M059J (cell line): Measurements from ENCODE around the gene SPHK2. TPM values are rescaled to one million over a fixed set of nuclear protein-coding genes. Genes with fewer than 3 reads are reported as not detected.

Experiments used
- total RNA-seq: library from RNA; depleted of rRNA; stranded (reverse); fragments of >200 nt; shearing (Covaris generic); gene quantifications from 2 replicates; pipeline ENCODE4 v1.2.3, GENCODE V29; 2014; rRNA removed

SPHK2 gene
- total RNA-seq, 1 experiment from 2014 or later = 5.4 TPM

Other genes starting within 250 kb of the SPHK2 start
- gene KDELR1, start 228.0 kb upstream of the SPHK2 start, total RNA-seq = 236 and 247 TPM in 2 replicates
- 0.42 and 1.2 TPM in 2 replicates for gene GRIN2D, start 225.8 kb upstream of the SPHK2 start, total RNA-seq
- 41.3 and 49.9 TPM in 2 replicates for gene GRWD1, start 173.5 kb upstream of the SPHK2 start, total RNA-seq
- 0.02 and 0.47 TPM in 2 replicates for gene KCNJ14, start 163.9 kb upstream of the SPHK2 start, total RNA-seq
- 33.5 and 63.4 TPM in 2 replicates for gene CYTH2, start 150.1 kb upstream of the SPHK2 start, total RNA-seq
- 0.17 TPM in 1 of 2 replicates, not detected in the other for gene LMTK3, start 107.7 kb upstream of the SPHK2 start, total RNA-seq
- gene SULT2B1, start 67.3 kb upstream of the SPHK2 start, total RNA-seq = not detected in 2 replicates
- not detected in 2 replicates for gene SPACA4, start 12.8 kb upstream of the SPHK2 start, total RNA-seq
- gene FAM83E, start 4.4 kb upstream of the SPHK2 start, total RNA-seq = 0.89 TPM in 1 of 2 replicates, not detected in the other
- gene RPL18, start 328 bp upstream of the SPHK2 start, total RNA-seq = 1,286 and 1,602 TPM in 2 replicates
- gene DBP, start 17.9 kb downstream of the SPHK2 start, total RNA-seq = 18.5 and 20.1 TPM in 2 replicates
- gene CA11, start 26.7 kb downstream of the SPHK2 start, total RNA-seq = 1.9 and 5.1 TPM in 2 replicates
- gene NTN5, start 53.5 kb downstream of the SPHK2 start, total RNA-seq = 0.05 and 0.79 TPM in 2 replicates
- gene FUT2, start 76.5 kb downstream of the SPHK2 start, total RNA-seq = not detected in 2 replicates
- 0.81 and 1.0 TPM in 2 replicates for gene MAMSTR, start 100.2 kb downstream of the SPHK2 start, total RNA-seq
- gene RASIP1, start 121.1 kb downstream of the SPHK2 start, total RNA-seq = 0.20 TPM in 1 of 2 replicates, not detected in the other
- gene IZUMO1, start 127.4 kb downstream of the SPHK2 start, total RNA-seq = not detected in 2 replicates
- 0.15 and 0.79 TPM in 2 replicates for gene FUT1, start 133.1 kb downstream of the SPHK2 start, total RNA-seq
- 0.37 TPM in 1 of 2 replicates, not detected in the other for gene FGF21, start 136.0 kb downstream of the SPHK2 start, total RNA-seq
- gene BCAT2, start 191.5 kb downstream of the SPHK2 start, total RNA-seq = 41.0 and 54.0 TPM in 2 replicates
- 20.9 and 22.7 TPM in 2 replicates for gene HSD17B14, start 217.0 kb downstream of the SPHK2 start, total RNA-seq
- 4.3 and 5.0 TPM in 2 replicates for gene PLEKHA4, start 249.1 kb downstream of the SPHK2 start, total RNA-seq